GM19328 (cell line): Measurements from ENCODE around the gene TMEM183A.

Source experiments
- ATAC-seq: cut with Tn5 transposase; IDR thresholded peaks from one replicate; pipeline ENCODE4 v1.9.1; 2021; ENCODE audit warnings: mild to moderate bottlenecking, moderate library complexity; ENCODE audit not compliant: unreplicated experiment

The TMEM183A gene

GRCh38 chr1:203044546-203045250 lies 37.5 kb downstream of the TMEM183A start:
- no peak for ATAC-seq

GRCh38 chr1:203045336-203045735 lies 38.2 kb downstream of the TMEM183A start:
- ATAC-seq = no peak

- ATAC-seq = no peak
These were observed 38.8 kb downstream of the TMEM183A start for GRCh38 chr1:203045821-203046594.

GRCh38 chr1:203046984-203047630 lies 39.9 kb downstream of the TMEM183A start:
- no peak for ATAC-seq

GRCh38 chr1:203048086-203048485 lies 40.9 kb downstream of the TMEM183A start:
- ATAC-seq = no peak

- no peak for ATAC-seq
These were observed 41.4 kb downstream of the TMEM183A start for GRCh38 chr1:203048555-203049051.

- ATAC-seq = no peak
These were observed 41.9 kb downstream of the TMEM183A start for GRCh38 chr1:203049077-203049476.

GRCh38 chr1:203049576-203050180 lies 42.5 kb downstream of the TMEM183A start:
- no peak for ATAC-seq

- no peak for ATAC-seq
These were observed 43.7 kb downstream of the TMEM183A start for GRCh38 chr1:203050826-203051225.

- ATAC-seq = no peak
These were observed 44.7 kb downstream of the TMEM183A start for GRCh38 chr1:203051841-203052324.

- ATAC-seq = no peak
These were observed 45.4 kb downstream of the TMEM183A start for GRCh38 chr1:203052601-203053000.

GRCh38 chr1:203054184-203054583 lies 47.0 kb downstream of the TMEM183A start:
- no peak for ATAC-seq

- ATAC-seq = no peak
These were observed 47.5 kb downstream of the TMEM183A start for GRCh38 chr1:203054642-203055041.

GRCh38 chr1:203055161-203055799 lies 48.1 kb downstream of the TMEM183A start:
- no peak for ATAC-seq

- ATAC-seq = no peak
These were observed 48.8 kb downstream of the TMEM183A start for GRCh38 chr1:203056012-203056411.

GRCh38 chr1:203056516-203056915 lies 49.3 kb downstream of the TMEM183A start:
- no peak for ATAC-seq

- no peak for ATAC-seq
These were observed 50.9 kb downstream of the TMEM183A start for GRCh38 chr1:203057911-203058675.

- no peak for ATAC-seq
These were observed 51.4 kb downstream of the TMEM183A start for GRCh38 chr1:203058676-203058935.

GRCh38 chr1:203059485-203059884 lies 52.3 kb downstream of the TMEM183A start:
- no peak for ATAC-seq

- ATAC-seq = no peak
These were observed 52.9 kb downstream of the TMEM183A start for GRCh38 chr1:203060115-203060514.
